Measurements from ENCODE around the gene EPHB1. TPM values are rescaled to one million over a fixed set of nuclear protein-coding genes. Genes with fewer than 3 reads are reported as not detected.
"Not testable (repeated sequence)": the region's sequence is repeated elsewhere in the genome, so short reads cannot be mapped to it uniquely, and the experiment has no call there.

EPHB1 gene
- total RNA-seq, 1 donor from 2014 or later: 1.3 TPM

DNA sequence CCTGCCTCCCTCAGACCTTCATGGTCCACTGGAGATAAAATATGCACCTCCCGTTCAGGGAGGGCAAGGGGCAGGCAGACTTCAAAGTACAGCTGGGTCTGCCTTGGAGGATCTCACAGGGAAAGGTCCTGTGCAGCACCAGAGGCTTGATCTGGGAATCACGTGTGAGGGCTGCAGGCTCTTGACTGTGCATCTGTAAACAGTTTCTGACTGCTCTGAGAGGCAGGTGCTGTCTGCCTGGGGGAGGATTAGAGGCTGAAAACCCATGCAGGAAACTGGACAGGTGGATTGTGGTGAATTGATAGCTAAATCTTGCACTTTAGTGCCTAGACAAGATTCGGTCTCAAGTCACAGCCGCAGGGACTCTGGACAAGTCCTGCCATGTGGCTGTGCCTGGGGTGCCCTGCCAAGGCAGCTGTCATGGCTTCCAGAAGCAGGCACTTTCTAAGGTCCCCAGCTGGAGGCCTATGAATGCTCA, 239.3 kb downstream of the EPHB1 start:
- TF ChIP-seq, protein P1, sequence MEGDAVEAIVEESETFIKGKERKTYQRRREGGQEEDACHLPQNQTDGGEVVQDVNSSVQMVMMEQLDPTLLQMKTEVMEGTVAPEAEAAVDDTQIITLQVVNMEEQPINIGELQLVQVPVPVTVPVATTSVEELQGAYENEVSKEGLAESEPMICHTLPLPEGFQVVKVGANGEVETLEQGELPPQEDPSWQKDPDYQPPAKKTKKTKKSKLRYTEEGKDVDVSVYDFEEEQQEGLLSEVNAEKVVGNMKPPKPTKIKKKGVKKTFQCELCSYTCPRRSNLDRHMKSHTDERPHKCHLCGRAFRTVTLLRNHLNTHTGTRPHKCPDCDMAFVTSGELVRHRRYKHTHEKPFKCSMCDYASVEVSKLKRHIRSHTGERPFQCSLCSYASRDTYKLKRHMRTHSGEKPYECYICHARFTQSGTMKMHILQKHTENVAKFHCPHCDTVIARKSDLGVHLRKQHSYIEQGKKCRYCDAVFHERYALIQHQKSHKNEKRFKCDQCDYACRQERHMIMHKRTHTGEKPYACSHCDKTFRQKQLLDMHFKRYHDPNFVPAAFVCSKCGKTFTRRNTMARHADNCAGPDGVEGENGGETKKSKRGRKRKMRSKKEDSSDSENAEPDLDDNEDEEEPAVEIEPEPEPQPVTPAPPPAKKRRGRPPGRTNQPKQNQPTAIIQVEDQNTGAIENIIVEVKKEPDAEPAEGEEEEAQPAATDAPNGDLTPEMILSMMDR (IDR thresholded peaks at IDR 0.05; ENCODE audit: unreplicated experiment): no peak
- H3K4me3 Mint-ChIP-seq: no peak overlapping the region
- no peak for DNase-seq (ENCODE audit: low spot score in 2 of 2, unreplicated experiment in 2 of 2)
- H3K27ac Mint-ChIP-seq: no peak overlapping the region
- no peaks in the 10 kb centered on the region for H3K9me3 Mint-ChIP-seq
- H3K4me1 Mint-ChIP-seq: peaks cover 4% of the 10 kb centered on the region
- H3K36me3 Mint-ChIP-seq: no peaks in the 10 kb centered on the region
- H3K27me3 Mint-ChIP-seq (ENCODE audit: low read depth): peaks cover 36% of the 10 kb centered on the region

DNA sequence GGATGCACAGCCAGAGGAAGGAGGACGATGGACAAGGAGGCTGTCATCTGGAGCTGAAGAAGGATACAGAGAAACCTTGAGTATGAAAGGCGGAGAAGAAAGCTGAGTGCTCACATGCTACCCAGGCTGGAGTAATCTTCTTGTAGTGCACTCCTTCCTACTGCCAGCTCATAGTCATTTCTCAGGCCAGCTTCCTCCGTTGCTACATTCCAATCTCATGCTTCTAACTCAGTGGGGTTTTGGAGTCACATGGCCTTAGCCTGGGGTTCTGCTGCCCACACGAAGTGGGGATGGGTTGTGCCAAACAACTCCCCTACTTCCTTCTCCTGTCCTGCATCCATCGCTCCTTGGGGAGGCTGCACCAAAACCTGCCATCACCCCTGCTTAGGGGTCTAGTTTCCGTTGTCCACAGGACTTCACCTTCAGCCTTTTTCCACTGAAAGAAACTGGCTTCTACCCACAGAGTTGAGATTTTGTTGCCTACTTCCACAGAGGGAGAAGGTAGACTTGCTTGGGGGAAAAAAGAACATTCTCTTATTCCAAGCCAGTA, 239.9 kb downstream of the EPHB1 start:
- no peak overlapping the region for H3K27ac Mint-ChIP-seq
- H3K27me3 Mint-ChIP-seq (ENCODE audit: low read depth): peaks cover 36% of the 10 kb centered on the region
- no peak for DNase-seq (ENCODE audit: low spot score in 2 of 2, unreplicated experiment in 2 of 2)
- H3K4me1 Mint-ChIP-seq: peaks cover 4% of the 10 kb centered on the region
- TF ChIP-seq, protein P1 (IDR thresholded peaks at IDR 0.05; ENCODE audit: unreplicated experiment): no peak
- no peaks in the 10 kb centered on the region for H3K36me3 Mint-ChIP-seq
- H3K9me3 Mint-ChIP-seq: no peaks in the 10 kb centered on the region
- H3K4me3 Mint-ChIP-seq: no peak overlapping the region

DNA sequence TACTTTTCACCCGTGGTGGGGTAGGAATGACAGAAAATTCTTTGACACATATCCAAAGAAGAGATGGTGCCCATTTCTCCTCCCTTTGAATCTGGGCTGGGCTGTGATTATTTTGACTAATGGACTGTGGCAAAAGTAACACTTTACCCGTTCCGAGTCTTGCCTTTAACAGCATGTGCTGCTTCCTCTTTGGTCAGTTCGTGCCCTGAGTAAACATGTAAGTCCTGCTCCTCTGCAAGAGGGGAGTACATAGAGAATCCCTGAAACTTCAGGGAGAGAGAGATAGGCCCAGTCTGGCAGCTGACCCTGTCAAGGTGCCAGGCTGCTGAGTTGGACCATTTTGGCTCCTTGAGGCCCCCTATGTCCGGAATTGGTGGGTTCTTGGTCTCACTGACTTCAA, 243.1 kb downstream of the EPHB1 start:
- no peaks in the 10 kb centered on the region for H3K36me3 Mint-ChIP-seq
- H3K4me1 Mint-ChIP-seq: no peaks in the 10 kb centered on the region
- H3K27me3 Mint-ChIP-seq (ENCODE audit: low read depth): peaks cover 18% of the 10 kb centered on the region
- no peak overlapping the region for H3K27ac Mint-ChIP-seq
- no peak overlapping the region for H3K4me3 Mint-ChIP-seq
- DNase-seq (ENCODE audit: low spot score in 2 of 2, unreplicated experiment in 2 of 2): no peak
- H3K9me3 Mint-ChIP-seq: no peaks in the 10 kb centered on the region
- TF ChIP-seq, protein P1 (IDR thresholded peaks at IDR 0.05; ENCODE audit: unreplicated experiment): no peak

DNA sequence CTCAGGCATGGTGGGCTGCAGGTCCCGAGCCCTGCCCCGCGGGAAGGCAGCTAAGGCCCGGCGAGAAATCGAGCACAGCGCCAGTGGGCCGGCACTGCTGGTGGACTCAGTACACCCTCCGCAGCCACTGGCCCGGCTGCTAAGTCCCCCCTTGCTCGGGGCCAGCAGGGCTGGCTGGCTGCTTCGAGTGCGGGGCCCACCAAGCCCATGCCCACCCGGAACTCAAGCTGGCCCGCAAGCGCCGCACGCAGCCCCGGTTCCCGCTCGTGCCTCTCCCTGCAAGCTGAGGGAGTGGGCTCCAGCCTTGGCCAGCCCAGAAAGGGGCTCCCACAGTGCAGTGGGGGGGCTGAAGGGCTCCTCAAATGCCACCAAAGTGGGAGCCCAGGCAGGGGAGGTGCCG, 244.5 kb downstream of the EPHB1 start:
- H3K4me1 Mint-ChIP-seq; H3K27ac Mint-ChIP-seq; H3K36me3 Mint-ChIP-seq; H3K4me3 Mint-ChIP-seq; H3K9me3 Mint-ChIP-seq; DNase-seq (ENCODE audit: low spot score in 2 of 2, unreplicated experiment in 2 of 2): not testable (repeated sequence)
- H3K27me3 Mint-ChIP-seq (ENCODE audit: low read depth): peaks cover 13% of the 10 kb centered on the region

DNA sequence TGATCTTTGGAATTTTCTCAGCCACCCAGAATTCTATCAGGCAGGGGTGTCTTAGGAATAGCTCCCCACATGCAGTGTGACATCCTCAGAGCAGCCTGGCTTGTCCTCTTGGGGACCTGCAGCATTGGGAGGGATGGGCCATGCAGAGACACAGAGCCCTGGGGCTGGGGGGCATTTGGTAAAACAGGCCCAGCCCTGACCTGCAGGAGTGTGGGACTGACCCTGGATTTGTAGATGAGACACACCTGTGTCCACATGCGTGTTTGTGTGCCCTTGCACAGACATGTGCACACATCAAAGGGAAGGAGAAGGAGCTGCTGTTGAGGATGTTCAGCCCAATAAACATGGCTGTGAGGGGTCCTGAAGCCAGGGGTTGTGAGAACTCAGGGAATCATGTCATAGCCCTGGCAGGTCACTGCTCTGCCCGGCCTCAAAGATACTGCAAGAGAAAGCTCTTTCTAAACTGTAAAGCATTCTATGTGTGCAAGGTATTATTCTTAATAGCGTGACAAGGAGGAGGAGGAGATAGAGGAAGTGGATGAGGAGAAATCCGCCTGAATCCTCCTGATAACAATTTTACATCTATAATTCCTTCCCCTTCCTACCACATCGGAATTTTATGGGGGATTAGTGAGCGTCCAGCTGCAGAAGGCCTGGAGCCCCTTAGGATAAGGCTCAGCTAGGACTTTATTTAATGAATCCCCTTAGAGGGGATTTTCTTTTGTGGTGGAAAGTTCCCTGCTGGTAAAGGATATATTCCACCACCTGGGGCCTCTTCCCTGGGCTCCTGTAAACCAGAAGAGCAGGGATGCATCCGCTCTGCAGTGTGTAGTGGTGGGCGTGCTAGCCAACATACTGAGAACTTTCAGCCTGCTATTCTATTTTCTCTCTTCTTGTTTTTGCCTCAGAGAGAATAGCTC, 245.5 kb downstream of the EPHB1 start:
- peaks cover 12% of the 10 kb centered on the region for H3K27me3 Mint-ChIP-seq (ENCODE audit: low read depth)
- no peak for DNase-seq (ENCODE audit: low spot score in 2 of 2, unreplicated experiment in 2 of 2)
- no peaks in the 10 kb centered on the region for H3K36me3 Mint-ChIP-seq
- H3K9me3 Mint-ChIP-seq: no peaks in the 10 kb centered on the region
- no peaks in the 10 kb centered on the region for H3K4me1 Mint-ChIP-seq
- TF ChIP-seq, protein P1 (IDR thresholded peaks at IDR 0.05; ENCODE audit: unreplicated experiment): no peak
- H3K4me3 Mint-ChIP-seq: no peak overlapping the region
- H3K27ac Mint-ChIP-seq: no peak overlapping the region

- no peaks in the 10 kb centered on the region for H3K9me3 Mint-ChIP-seq
- TF ChIP-seq, protein P1 (IDR thresholded peaks at IDR 0.05; ENCODE audit: unreplicated experiment): no peak
- DNase-seq (ENCODE audit: low spot score in 2 of 2, unreplicated experiment in 2 of 2): no peak
- H3K27ac Mint-ChIP-seq: no peak overlapping the region
- peaks cover 12% of the 10 kb centered on the region for H3K27me3 Mint-ChIP-seq (ENCODE audit: low read depth)
- no peaks in the 10 kb centered on the region for H3K36me3 Mint-ChIP-seq
- H3K4me3 Mint-ChIP-seq: no peak overlapping the region
- no peaks in the 10 kb centered on the region for H3K4me1 Mint-ChIP-seq
These were observed 246.5 kb downstream of the EPHB1 start for GRCh38 chr3:135041601-135042000.
